H1 (cell line): ENCODE measurements around the gene EIF5A2.

Source experiments
- BACH1 ChIP-seq: IDR thresholded peaks from 2 replicates; pipeline ENCODE4 v1.6.1; 2012; ENCODE audit warnings: low read length, improper control_type of control experiment
- EP300 ChIP-seq, 2 experiments: IDR thresholded peaks; 1 replicate in 1 of 2; 2 replicates in 1 of 2; pipeline ENCODE4 v1.6.1; 2011 to 2012; ENCODE audit warnings: low read depth in 2 of 2, low read length in 2 of 2, mild to moderate bottlenecking in 2 of 2, borderline replicate concordance in 1 of 2, inconsistent platforms in 1 of 2, moderate library complexity in 1 of 2
- EZH2 ChIP-seq: fragments of 200-600 bp; sonication (generic); IDR thresholded peaks from 2 replicates; pipeline ENCODE4 v1.7.1; 2012; ENCODE audit warnings: low read depth, mild to moderate bottlenecking, moderate library complexity, low read length, inconsistent platforms; ENCODE audit not compliant: severe bottlenecking
- JUN ChIP-seq: IDR thresholded peaks from 2 replicates; pipeline ENCODE4 v1.6.1; 2011; ENCODE audit warnings: low read depth, mild to moderate bottlenecking, improper control_type of control experiment, low read length
- JUND ChIP-seq: IDR thresholded peaks from 2 replicates; pipeline ENCODE4 v1.6.1; 2011; ENCODE audit warnings: mild to moderate bottlenecking, improper control_type of control experiment, low read length
- POLR2A ChIP-seq, 2 experiments: IDR thresholded peaks; 1 replicate in 1 of 2; 2 replicates in 1 of 2; pipeline ENCODE4 v1.6.1; 2011; ENCODE audit warnings: low read depth in 2 of 2, low read length in 2 of 2, mild to moderate bottlenecking in 2 of 2; ENCODE audit errors: control extremely low read depth in 1 of 2
- POLR2AphosphoS5 ChIP-seq: IDR thresholded peaks from 2 replicates; pipeline ENCODE4 v1.6.1; 2011; ENCODE audit warnings: low read depth, low read length
- SRF ChIP-seq: IDR thresholded peaks from 2 replicates; pipeline ENCODE4 v1.6.1; 2011; ENCODE audit warnings: mild to moderate bottlenecking, low read depth, low read length, moderate library complexity
- TAF1 ChIP-seq: IDR thresholded peaks from 2 replicates; pipeline ENCODE4 v1.6.1; 2011; ENCODE audit warnings: mild to moderate bottlenecking, low read depth, low read length
- TEAD4 ChIP-seq: IDR thresholded peaks from 2 replicates; pipeline ENCODE4 v1.6.1; 2012; ENCODE audit warnings: low read depth, low read length, inconsistent platforms, mixed read lengths
- ZNF274 ChIP-seq: IDR thresholded peaks from 2 replicates; pipeline ENCODE4 v1.7.0; 2012; ENCODE audit warnings: low read length, borderline replicate concordance; ENCODE audit errors: extremely low read depth
- TF ChIP-seq, protein P1 (sequence below), 3 experiments: IDR thresholded peaks; 1 replicate in 2 of 3; 2 replicates in 1 of 3; pipeline versions ENCODE4 v1.5.1 to v1.6.1; 2011; ENCODE audit warnings: low read length in 3 of 3, mild to moderate bottlenecking in 3 of 3, inconsistent platforms in 2 of 3, low read depth in 1 of 3, moderate library complexity in 1 of 3; ENCODE audit not compliant: insufficient read depth in 1 of 3; ENCODE audit errors: control extremely low read depth in 1 of 3

- TF ChIP-seq, protein P1, sequence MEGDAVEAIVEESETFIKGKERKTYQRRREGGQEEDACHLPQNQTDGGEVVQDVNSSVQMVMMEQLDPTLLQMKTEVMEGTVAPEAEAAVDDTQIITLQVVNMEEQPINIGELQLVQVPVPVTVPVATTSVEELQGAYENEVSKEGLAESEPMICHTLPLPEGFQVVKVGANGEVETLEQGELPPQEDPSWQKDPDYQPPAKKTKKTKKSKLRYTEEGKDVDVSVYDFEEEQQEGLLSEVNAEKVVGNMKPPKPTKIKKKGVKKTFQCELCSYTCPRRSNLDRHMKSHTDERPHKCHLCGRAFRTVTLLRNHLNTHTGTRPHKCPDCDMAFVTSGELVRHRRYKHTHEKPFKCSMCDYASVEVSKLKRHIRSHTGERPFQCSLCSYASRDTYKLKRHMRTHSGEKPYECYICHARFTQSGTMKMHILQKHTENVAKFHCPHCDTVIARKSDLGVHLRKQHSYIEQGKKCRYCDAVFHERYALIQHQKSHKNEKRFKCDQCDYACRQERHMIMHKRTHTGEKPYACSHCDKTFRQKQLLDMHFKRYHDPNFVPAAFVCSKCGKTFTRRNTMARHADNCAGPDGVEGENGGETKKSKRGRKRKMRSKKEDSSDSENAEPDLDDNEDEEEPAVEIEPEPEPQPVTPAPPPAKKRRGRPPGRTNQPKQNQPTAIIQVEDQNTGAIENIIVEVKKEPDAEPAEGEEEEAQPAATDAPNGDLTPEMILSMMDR (IDR thresholded peaks at IDR 0.05; ENCODE audit: control extremely low read depth in 1 of 3, insufficient read depth in 1 of 3, low read depth in 1 of 3, low read length in 3 of 3) = no peak
- no peak for TF ChIP-seq TAF1
- no peak for TF ChIP-seq SRF
- TF ChIP-seq POLR2A (IDR thresholded peaks at IDR 0.05; ENCODE audit: control extremely low read depth in 1 of 2, low read depth in 2 of 2, low read length in 2 of 2) = no peak
- TF ChIP-seq EZH2 = no peak
- TF ChIP-seq TEAD4 = no peak
- no peak for TF ChIP-seq JUN
- TF ChIP-seq JUND = no peak
- TF ChIP-seq BACH1 = no peak
- TF ChIP-seq EP300 (IDR thresholded peaks at IDR 0.05; ENCODE audit: borderline replicate concordance in 1 of 2, low read depth in 2 of 2, low read length in 2 of 2) = no peak
- no peak for TF ChIP-seq ZNF274
- no peak for TF ChIP-seq POLR2AphosphoS5
Measured at GRCh38 chr3:170889630-170890029, 18.8 kb downstream of the EIF5A2 start.
